HG03064 (cell line): Measurements from ENCODE around the gene PAX7.
"Not testable (repeated sequence)": the region's sequence is repeated elsewhere in the genome, so short reads cannot be mapped to it uniquely, and the experiment has no call there.

Source experiments
- ATAC-seq: cut with Tn5 transposase; IDR thresholded peaks from one replicate; pipeline ENCODE4 v1.9.1; 2021; ENCODE audit warnings: low read depth; ENCODE audit not compliant: unreplicated experiment

The PAX7 gene

DNA sequence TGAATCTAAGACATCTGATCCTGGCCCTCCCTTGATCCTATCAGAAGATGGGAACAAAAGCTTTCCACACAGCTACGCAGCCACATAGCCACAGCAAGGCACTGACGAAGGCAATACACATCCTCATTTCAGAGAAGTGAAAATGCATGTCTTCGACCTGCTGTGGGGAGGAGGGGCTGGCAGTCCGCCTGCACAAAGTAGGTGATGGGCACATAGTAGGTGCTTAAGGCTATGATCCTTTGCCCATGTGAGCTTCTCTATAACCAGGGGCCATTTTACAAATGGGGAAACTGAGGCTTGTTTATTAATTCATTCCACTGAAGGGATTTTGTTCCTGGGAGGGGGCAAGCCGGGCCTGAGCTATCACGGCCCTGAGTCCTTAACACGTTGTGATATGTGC is 94.2 kb downstream of the PAX7 start:
- ATAC-seq, result no peak

GRCh38 chr1:18725231-18725895 is 94.7 kb downstream of the PAX7 start:
- no peak for ATAC-seq

- no peak for ATAC-seq
These were observed 95.7 kb downstream of the PAX7 start for GRCh38 chr1:18726368-18726767.

DNA sequence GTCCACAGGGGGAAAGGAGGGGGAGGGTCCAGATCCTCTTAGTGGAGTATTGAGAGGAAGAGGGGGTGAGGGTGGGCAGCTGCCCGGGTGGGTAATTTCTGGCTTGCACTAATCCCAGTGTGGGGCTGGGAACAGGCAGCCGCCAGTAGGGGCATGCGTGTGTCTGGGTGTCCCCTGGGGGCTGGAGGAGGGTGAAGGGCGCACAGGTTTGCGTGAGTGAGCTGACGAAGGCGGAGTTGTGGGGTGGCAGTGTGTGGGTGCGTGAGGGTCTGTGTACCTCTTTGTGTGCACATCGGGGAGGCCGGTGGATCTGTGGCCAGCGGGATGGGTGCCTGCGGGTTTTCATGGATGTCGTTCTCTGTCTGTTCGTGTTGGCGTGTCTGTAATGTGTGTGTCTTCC is 97.3 kb downstream of the PAX7 start:
- no peak for ATAC-seq

DNA sequence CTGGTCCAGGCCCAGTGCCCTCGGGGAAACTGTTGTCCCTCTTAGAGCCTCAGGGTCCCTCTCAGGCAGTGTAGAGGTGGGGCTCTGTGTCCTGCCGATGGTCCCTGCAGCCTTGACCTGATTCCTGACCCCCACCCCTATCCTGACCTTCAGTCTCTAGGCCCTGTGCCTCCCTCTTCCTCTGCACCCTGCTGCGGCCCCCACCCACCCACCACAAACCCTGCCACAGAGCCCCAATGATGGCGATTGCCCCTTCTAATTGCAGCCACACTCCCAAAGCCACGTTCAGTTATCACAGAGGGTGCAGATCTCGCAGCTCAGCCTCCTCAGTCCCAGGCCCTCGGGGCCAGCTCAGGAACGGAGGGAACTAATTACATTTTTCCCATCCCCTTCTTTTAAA is 99.7 kb downstream of the PAX7 start:
- ATAC-seq, result no peak

GRCh38 chr1:18731148-18731547 is 100.5 kb downstream of the PAX7 start:
- ATAC-seq, result no peak

DNA sequence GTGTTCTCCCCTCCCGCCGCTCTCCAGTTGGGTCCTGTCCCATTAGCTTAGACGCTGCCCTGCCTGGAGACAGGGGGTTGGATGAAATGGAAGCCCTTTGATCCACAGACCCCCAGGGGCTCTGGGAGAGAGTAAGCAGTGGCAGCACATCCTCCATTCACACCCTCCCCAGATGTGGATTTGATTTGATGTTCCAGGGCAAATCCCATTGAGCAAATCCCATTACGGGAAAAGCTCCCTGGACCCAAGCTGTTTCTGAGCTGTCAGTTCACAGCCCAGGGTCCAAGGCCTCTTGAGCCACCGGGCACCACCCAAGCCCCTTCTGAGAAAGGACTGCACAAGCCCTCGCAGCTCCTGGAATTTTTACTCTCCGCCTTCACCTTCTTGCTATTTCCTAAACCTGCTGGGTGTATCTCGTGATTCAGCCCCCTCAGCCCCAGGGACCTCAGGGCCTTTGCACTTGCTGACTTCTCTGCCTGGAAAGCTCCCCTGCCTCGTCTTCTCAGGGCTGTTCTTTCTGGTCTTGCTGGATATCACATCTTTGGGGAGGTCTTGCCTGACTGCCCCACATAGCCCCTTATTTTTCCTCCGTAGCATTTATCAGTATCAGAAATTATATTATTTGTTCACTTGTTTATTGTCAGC is 101.1 kb downstream of the PAX7 start:
- ATAC-seq, result no peak

DNA sequence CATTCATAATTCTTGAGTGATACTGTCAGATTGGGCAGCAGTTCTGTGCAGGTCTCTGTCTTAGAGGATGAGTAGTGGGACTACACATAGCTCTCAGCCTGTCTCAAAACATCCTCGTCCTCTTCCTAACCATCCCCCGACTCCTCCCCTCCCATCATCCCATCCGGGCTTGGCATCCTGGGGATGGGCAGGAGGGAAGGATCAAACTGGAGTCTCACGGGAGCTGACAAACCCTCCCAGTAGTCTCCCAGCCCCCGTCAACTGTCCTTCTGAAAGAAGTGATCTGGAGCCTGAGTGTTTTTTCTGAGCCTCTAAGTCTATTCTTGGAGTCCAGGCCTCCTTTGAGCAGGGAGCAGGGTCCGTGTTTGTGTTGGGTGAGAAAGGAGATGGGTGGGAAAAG is 102.0 kb downstream of the PAX7 start:
- no peak for ATAC-seq

DNA sequence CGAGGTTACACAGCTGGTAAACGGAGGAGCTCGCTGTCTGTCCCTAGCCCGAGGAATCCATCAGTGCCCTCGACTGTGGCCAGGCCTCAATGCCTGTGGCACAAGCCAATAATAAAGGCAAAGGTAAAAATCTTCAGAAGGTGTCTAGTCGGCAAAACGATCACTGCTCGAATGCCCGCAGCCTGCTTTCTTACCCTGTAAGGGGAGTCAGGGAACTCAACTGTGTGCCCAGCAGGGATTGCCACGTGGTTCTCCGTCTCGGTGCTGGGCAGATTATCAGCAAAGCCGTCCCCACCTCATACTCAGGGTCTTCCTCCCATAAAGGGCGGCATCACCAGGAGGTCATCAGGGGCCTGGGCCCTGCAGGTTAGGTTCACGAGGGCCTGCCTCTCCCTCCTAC is 103.4 kb downstream of the PAX7 start:
- no peak for ATAC-seq

DNA sequence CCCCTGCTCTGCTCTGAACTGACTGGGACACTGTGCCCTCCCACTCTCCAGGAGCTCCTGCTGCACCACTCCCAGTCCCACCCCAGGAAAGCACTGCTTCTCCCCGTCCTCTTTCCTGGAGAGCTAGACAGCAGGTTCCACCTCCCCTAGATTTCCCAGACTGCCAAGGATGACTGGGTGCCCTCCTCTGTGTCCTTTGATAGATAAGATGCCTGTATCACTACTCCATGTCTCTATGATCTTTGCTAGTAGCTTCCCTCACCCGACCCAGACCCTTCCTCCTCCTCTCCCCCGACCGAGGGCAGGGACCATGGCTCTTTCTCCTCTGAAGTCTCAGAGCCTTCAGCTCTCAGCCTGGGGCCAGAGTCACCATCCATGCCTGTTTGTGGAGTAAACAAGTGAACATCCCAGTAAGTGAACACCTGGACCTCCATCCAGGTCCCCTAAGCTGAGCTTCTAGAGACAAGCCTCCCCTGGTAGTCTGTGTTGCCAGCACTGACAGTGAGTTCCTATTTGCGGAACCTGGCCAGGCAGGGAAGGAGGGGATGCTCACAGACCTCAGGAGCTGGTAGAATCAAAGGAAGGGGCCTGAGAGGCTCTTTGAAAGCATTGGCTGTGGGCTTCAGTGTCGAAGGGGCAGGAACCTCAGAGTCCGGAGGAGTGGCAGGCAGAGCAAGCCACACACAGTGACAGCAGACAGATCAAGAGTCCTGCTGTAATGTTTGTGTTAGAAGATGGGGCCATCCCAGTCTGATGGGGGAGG is 104.0 kb downstream of the PAX7 start:
- ATAC-seq, result no peak

GRCh38 chr1:18735224-18735997 is 104.8 kb downstream of the PAX7 start:
- no peak for ATAC-seq

GRCh38 chr1:18736958-18737357 is 106.3 kb downstream of the PAX7 start:
- ATAC-seq, result no peak

GRCh38 chr1:18738126-18738525 is 107.5 kb downstream of the PAX7 start:
- no peak for ATAC-seq

GRCh38 chr1:18738617-18739016 is 108.0 kb downstream of the PAX7 start:
- no peak for ATAC-seq

- ATAC-seq, result no peak
These were observed 108.8 kb downstream of the PAX7 start for GRCh38 chr1:18739408-18739807.

GRCh38 chr1:18739897-18740296 is 109.3 kb downstream of the PAX7 start:
- ATAC-seq, result no peak

- no peak for ATAC-seq
These were observed 110.0 kb downstream of the PAX7 start for GRCh38 chr1:18740617-18741016.

GRCh38 chr1:18743233-18743632 is 112.6 kb downstream of the PAX7 start:
- ATAC-seq, result no peak

DNA sequence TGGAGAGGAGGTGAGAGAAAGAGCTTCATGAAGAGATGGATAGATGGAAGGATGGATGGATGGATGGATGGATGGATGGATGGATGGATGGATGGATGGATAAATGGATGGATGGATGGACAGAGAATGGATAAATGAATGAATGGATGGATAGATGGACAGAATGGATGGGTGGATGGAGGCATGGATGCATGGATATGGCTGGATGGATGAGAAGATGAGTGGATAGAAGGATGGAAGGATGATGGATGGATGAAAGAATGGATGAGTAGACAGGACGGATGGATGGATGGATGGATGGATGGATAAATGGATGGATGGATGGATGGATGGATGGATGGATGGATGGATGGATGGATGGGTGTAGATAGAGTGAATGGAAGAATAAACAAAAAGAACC is 113.7 kb downstream of the PAX7 start:
- not testable (repeated sequence) for ATAC-seq

GRCh38 chr1:18746981-18747380 is 116.3 kb downstream of the PAX7 start:
- ATAC-seq, result no peak

- no peak for ATAC-seq
These were observed 117.0 kb downstream of the PAX7 start for GRCh38 chr1:18747671-18748070.
